PC-9 (cell line): Measurements from ENCODE around the gene FOXJ1. TPM values are rescaled to one million over a fixed set of nuclear protein-coding genes. Genes with fewer than 3 reads are reported as not detected.

Source experiments
- BruUV-seq: library from RNA; stranded (reverse); fragments of 400-500 nt; replicated peaks from 2 replicates; lab custom pipeline; 2021; lab: Mats Ljungman, UMichigan
- CTCF ChIA-PET: fragments of 300-600 bp; sonication (Branson Sonifier 250); formaldehyde crosslinking; loops from one replicate; lab custom pipeline; 2022; ENCODE audit warnings: antibody characterized with exemption; lab: Charles Lee
- POLR2A ChIA-PET: fragments of 300-600 bp; sonication (Branson Sonifier 250); formaldehyde crosslinking; loops from one replicate; lab custom pipeline; 2022; ENCODE audit warnings: antibody characterized with exemption; ENCODE audit not compliant: unreplicated experiment; lab: Charles Lee
- DNase-seq, 2 experiments: peaks; one replicate each; pipeline versions ENCODE4 v3.0.0 to v3.0.0-alpha.2; 2015 to 2022; ENCODE audit warnings: mixed read lengths in 1 of 2
- H2AFZ ChIP-seq: fragments of 200-600 bp; sonication (generic); 2 replicates; pipeline ENCODE4 v1.8.1; 2017; ENCODE audit warnings: antibody characterized with exemption
- H3F3A ChIP-seq: fragments of 200-600 bp; sonication (generic); 2 replicates; pipeline ENCODE4 v1.8.1; 2017; ENCODE audit warnings: antibody characterized with exemption, mild to moderate bottlenecking, low read depth; ENCODE audit not compliant: insufficient read depth
- H3K27ac ChIP-seq: fragments of 200-600 bp; sonication (generic); 2 replicates; pipeline ENCODE4 v1.6.1; 2016; ENCODE audit warnings: mixed run types
- H3K27me3 ChIP-seq: fragments of 200-600 bp; sonication (generic); 2 replicates; pipeline ENCODE4 v1.6.1; 2016; ENCODE audit warnings: low read depth, mixed run types; ENCODE audit not compliant: insufficient read depth
- H3K36me3 ChIP-seq: fragments of 200-600 bp; sonication (generic); 2 replicates; pipeline ENCODE4 v1.6.1; 2016; ENCODE audit warnings: low read depth, mixed run types
- H3K4me1 ChIP-seq: fragments of 200-600 bp; sonication (generic); replicated peaks from 2 replicates; pipeline ENCODE4 v1.6.1; 2016; ENCODE audit warnings: mixed run types; ENCODE audit not compliant: insufficient read depth
- H3K4me2 ChIP-seq: fragments of 200-600 bp; sonication (generic); 2 replicates; pipeline ENCODE4 v1.6.1; 2017; ENCODE audit warnings: mixed run types
- H3K4me3 ChIP-seq: fragments of 200-600 bp; sonication (generic); 2 replicates; pipeline ENCODE4 v1.6.1; 2016; ENCODE audit warnings: mixed run types
- H3K79me2 ChIP-seq: fragments of 200-600 bp; sonication (generic); 2 replicates; pipeline ENCODE4 v1.6.1; 2017; ENCODE audit warnings: low read depth, mixed run types
- H3K9me2 ChIP-seq: fragments of 200-600 bp; sonication (generic); 2 replicates; pipeline ENCODE4 v1.8.1; 2017; ENCODE audit warnings: mild to moderate bottlenecking; ENCODE audit not compliant: insufficient read depth
- H3K9me3 ChIP-seq: fragments of 200-600 bp; sonication (generic); 2 replicates; pipeline ENCODE4 v1.8.1; 2016; ENCODE audit warnings: low read depth; ENCODE audit not compliant: insufficient read depth
- H4K20me1 ChIP-seq: fragments of 200-600 bp; sonication (generic); 2 replicates; pipeline ENCODE4 v1.8.1; 2017; ENCODE audit not compliant: insufficient read depth
- EZH2 ChIP-seq: fragments of 200-600 bp; sonication (generic); IDR thresholded peaks from 2 replicates; pipeline ENCODE4 v1.8.0; 2017; ENCODE audit warnings: antibody characterized with exemption, low read depth
- intact Hi-C: fragments of 100-400 bp; cut with micrococcal nuclease; formaldehyde crosslinking; loops from one replicate; pipeline ENCODE4 v1.10.0; 2022; ENCODE audit not compliant: unreplicated experiment
- total RNA-seq: library from RNA; stranded (reverse); gene quantifications from 2 replicates; pipeline ENCODE4 v1.2.3, GENCODE V29; 2021
- TF ChIP-seq, protein P1 (sequence below): fragments of 200-600 bp; sonication (generic); conservative IDR thresholded peaks from 2 replicates; pipeline ENCODE4 v1.6.1; 2017; ENCODE audit warnings: mixed run types, antibody characterized with exemption, mild to moderate bottlenecking, moderate library complexity

The FOXJ1 gene
- total RNA-seq, 1 experiment from 2014 or later: 23.7 TPM

GRCh38 chr17:76166168-76166567, 25.1 kb upstream of the FOXJ1 start:
- TF ChIP-seq, protein P1, sequence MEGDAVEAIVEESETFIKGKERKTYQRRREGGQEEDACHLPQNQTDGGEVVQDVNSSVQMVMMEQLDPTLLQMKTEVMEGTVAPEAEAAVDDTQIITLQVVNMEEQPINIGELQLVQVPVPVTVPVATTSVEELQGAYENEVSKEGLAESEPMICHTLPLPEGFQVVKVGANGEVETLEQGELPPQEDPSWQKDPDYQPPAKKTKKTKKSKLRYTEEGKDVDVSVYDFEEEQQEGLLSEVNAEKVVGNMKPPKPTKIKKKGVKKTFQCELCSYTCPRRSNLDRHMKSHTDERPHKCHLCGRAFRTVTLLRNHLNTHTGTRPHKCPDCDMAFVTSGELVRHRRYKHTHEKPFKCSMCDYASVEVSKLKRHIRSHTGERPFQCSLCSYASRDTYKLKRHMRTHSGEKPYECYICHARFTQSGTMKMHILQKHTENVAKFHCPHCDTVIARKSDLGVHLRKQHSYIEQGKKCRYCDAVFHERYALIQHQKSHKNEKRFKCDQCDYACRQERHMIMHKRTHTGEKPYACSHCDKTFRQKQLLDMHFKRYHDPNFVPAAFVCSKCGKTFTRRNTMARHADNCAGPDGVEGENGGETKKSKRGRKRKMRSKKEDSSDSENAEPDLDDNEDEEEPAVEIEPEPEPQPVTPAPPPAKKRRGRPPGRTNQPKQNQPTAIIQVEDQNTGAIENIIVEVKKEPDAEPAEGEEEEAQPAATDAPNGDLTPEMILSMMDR: no peak
- no peak for TF ChIP-seq EZH2
- Histone ChIP-seq H2AFZ (no peak overlapping the region), H3K27ac (no peak overlapping the region), H3K9me3 (no peaks in the 10 kb centered on the region), H3K27me3 (no peaks in the 10 kb centered on the region), H3K36me3 (no peaks in the 10 kb centered on the region), H3K4me1 (no peaks in the 10 kb centered on the region), H3K4me2 (no peak overlapping the region), H3K4me3 (no peak overlapping the region), H4K20me1 (no peaks in the 10 kb centered on the region), H3F3A (no peaks in the 10 kb centered on the region), H3K79me2 (no peaks in the 10 kb centered on the region), H3K9me2 (no peaks in the 10 kb centered on the region)
- DNase-seq: no peak
- no TSS peak for BruUV-seq
- CTCF ChIA-PET: interaction anchor here (0.5 to 0.7 kb wide), 2 partner anchors 38 to 283 kb away, joined by 3 to 4 read pairs; no protein-coding TSS in a partner anchor
- intact Hi-C loops: no loop called here
- POLR2A ChIA-PET: no interaction called here

- Histone ChIP-seq H3K27ac (no peak overlapping the region), H3K4me1 (no peaks in the 10 kb centered on the region), H3K9me3 (no peaks in the 10 kb centered on the region), H3K4me3 (no peak overlapping the region), H4K20me1 (no peaks in the 10 kb centered on the region), H3K4me2 (no peak overlapping the region), H3K9me2 (no peaks in the 10 kb centered on the region), H3K79me2 (no peaks in the 10 kb centered on the region), H3K27me3 (no peaks in the 10 kb centered on the region), H3K36me3 (no peaks in the 10 kb centered on the region), H2AFZ (no peak overlapping the region), H3F3A (no peaks in the 10 kb centered on the region)
- POLR2A ChIA-PET: no interaction called here
- no peak for TF ChIP-seq EZH2
- TF ChIP-seq, protein P1: no peak
- no peak for DNase-seq
- intact Hi-C loops: no loop called here
- CTCF ChIA-PET: no interaction called here
- BruUV-seq: no TSS peak
These were observed 23.3 kb upstream of the FOXJ1 start for GRCh38 chr17:76164331-76164730.

DNA sequence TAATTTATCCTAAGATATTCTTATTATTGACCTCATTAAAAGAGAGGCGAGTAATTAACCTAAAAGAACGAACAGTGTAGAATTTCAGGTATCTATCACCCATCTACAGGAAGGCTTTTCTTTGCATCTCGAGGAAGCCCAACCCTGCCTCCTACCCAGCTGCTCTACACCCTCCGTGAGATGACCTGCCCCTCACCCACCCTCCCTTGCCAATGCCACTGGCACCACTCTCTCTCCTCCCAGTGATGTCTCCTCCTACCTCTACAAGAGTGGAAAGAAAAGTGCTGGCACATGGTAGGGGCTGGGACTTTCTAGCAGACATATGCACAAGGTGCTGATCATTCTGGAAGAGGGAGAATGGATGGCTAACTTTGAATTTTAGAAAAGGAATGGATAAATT, 22.9 kb upstream of the FOXJ1 start:
- no peaks in the 10 kb centered on the region for H3K4me1 ChIP-seq
- intact Hi-C loops: no loop called here
- H3K4me3 ChIP-seq: no peak overlapping the region
- ChIA-PET POLR2A (no interaction called here), CTCF (no interaction called here)
- no peaks in the 10 kb centered on the region for H3K27me3 ChIP-seq
- no peak for DNase-seq
- no peaks in the 10 kb centered on the region for H3F3A ChIP-seq
- H3K36me3 ChIP-seq: no peaks in the 10 kb centered on the region
- no peaks in the 10 kb centered on the region for H3K9me3 ChIP-seq
- H3K27ac ChIP-seq: no peak overlapping the region
- H3K79me2 ChIP-seq: no peaks in the 10 kb centered on the region
- H2AFZ ChIP-seq: no peak overlapping the region
- H3K9me2 ChIP-seq: no peaks in the 10 kb centered on the region
- no peak overlapping the region for H3K4me2 ChIP-seq
- no peaks in the 10 kb centered on the region for H4K20me1 ChIP-seq
- TF ChIP-seq, protein P1: no peak
- TF ChIP-seq EZH2: no peak
- no TSS peak for BruUV-seq
